Liver (tissue), 9 donors: ENCODE results near the gene DBP. TPM values are rescaled to one million over a fixed set of nuclear protein-coding genes. Genes with fewer than 3 reads are reported as not detected.

Source experiments
- DNase-seq: peaks from one replicate; pipeline ENCODE4 v3.0.0-alpha.2; 2017; ENCODE audit warnings: low spot score
- H3K27ac ChIP-seq, 2 donors: one replicate each; pipeline ENCODE4 v1.7.0; 2013; ENCODE audit warnings: inconsistent platforms in 2 of 2, low read length in 2 of 2, control low read depth in 1 of 2, low read depth in 1 of 2, mild to moderate bottlenecking in 1 of 2
- H3K27me3 ChIP-seq, 4 donors: one replicate each; pipeline versions ENCODE4 v1.6.1 to v1.7.0; 2013; ENCODE audit warnings: low read length in 3 of 4, inconsistent platforms in 1 of 4, mild to moderate bottlenecking in 1 of 4, moderate library complexity in 1 of 4; ENCODE audit not compliant: control insufficient read depth in 4 of 4, insufficient read depth in 4 of 4
- H3K36me3 ChIP-seq, 4 donors: one replicate each; pipeline versions ENCODE4 v1.6.1 to v1.7.0; 2013; ENCODE audit warnings: low read length in 3 of 4, mild to moderate bottlenecking in 3 of 4, low read depth in 1 of 4, moderate library complexity in 1 of 4; ENCODE audit not compliant: control insufficient read depth in 4 of 4, insufficient read depth in 3 of 4
- H3K4me1 ChIP-seq, 4 donors: one replicate each; pipeline versions ENCODE4 v1.6.1 to v1.7.0; 2013; ENCODE audit warnings: low read length in 3 of 4, mild to moderate bottlenecking in 3 of 4, moderate library complexity in 1 of 4; ENCODE audit not compliant: control insufficient read depth in 4 of 4, insufficient read depth in 4 of 4
- H3K4me3 ChIP-seq, 3 donors: one replicate each; pipeline versions ENCODE4 v1.6.1 to v1.7.0; 2013; ENCODE audit warnings: low read length in 3 of 3, control low read depth in 1 of 3, low read depth in 1 of 3, mild to moderate bottlenecking in 1 of 3
- H3K9ac ChIP-seq, 2 donors: one replicate each; pipeline ENCODE4 v1.7.0; 2013; ENCODE audit warnings: low read length in 2 of 2, mild to moderate bottlenecking in 2 of 2, moderate library complexity in 2 of 2, control low read depth in 1 of 2, low read depth in 1 of 2
- H3K9me3 ChIP-seq, 4 donors: one replicate each; pipeline versions ENCODE4 v1.6.1 to v1.7.0; 2013; ENCODE audit warnings: low read length in 3 of 4; ENCODE audit not compliant: control insufficient read depth in 4 of 4
- EGR1 ChIP-seq, 2 donors: IDR thresholded peaks; 2 replicates each; pipeline ENCODE4 v1.6.1; 2016 to 2018; ENCODE audit warnings: antibody characterized with exemption in 2 of 2, low read depth in 2 of 2
- FOXA1 ChIP-seq: IDR thresholded peaks from 2 replicates; pipeline ENCODE4 v1.6.1; 2016; ENCODE audit warnings: antibody characterized with exemption
- GABPA ChIP-seq, 2 donors: IDR thresholded peaks in 1 of 2; conservative IDR thresholded peaks in 1 of 2; 2 replicates each; pipeline ENCODE4 v1.6.1; 2016; ENCODE audit warnings: antibody characterized with exemption in 2 of 2, mild to moderate bottlenecking in 1 of 2, moderate library complexity in 1 of 2
- HNF4A ChIP-seq, 2 donors: conservative IDR thresholded peaks; 2 replicates each; pipeline ENCODE4 v1.6.1; 2016; ENCODE audit warnings: antibody characterized with exemption in 2 of 2, mild to moderate bottlenecking in 2 of 2
- JUND ChIP-seq, 2 donors: IDR thresholded peaks; 2 replicates each; pipeline ENCODE4 v1.6.1; 2016; ENCODE audit warnings: antibody characterized with exemption in 2 of 2
- NR2F2 ChIP-seq: IDR thresholded peaks from 2 replicates; pipeline ENCODE4 v1.6.1; 2016; ENCODE audit warnings: antibody characterized with exemption
- RAD21 ChIP-seq, 2 donors: IDR thresholded peaks; 2 replicates each; pipeline ENCODE4 v1.6.1; 2016; ENCODE audit warnings: antibody characterized with exemption in 2 of 2, mild to moderate bottlenecking in 2 of 2
- RXRA ChIP-seq, 2 donors: IDR thresholded peaks; 2 replicates each; pipeline ENCODE4 v1.6.1; 2017 to 2018; ENCODE audit warnings: antibody characterized with exemption in 2 of 2, mild to moderate bottlenecking in 1 of 2
- TAF1 ChIP-seq: conservative IDR thresholded peaks from 2 replicates; pipeline ENCODE4 v1.6.1; 2016; ENCODE audit warnings: antibody characterized with exemption, mild to moderate bottlenecking
- YY1 ChIP-seq: IDR thresholded peaks from 2 replicates; pipeline ENCODE4 v1.6.1; 2016; ENCODE audit warnings: antibody characterized with exemption, mild to moderate bottlenecking
- WGBS: extraction: QIAGEN DNeasy Blood & Tissue Kit; methylation state at CpG from one replicate; pipeline ENCODE4 v1.1.7; 2013; 5-methylcytosine and 5-hydroxymethylcytosine counted together
- polyA plus RNA-seq, 2 donors: library from polyadenylated mRNA; stranded (reverse) in 1 of 2; unstranded in 1 of 2; fragments of 200-250 nt in 1 of 2; fragments of >200 nt in 1 of 2; fragmentation: Nextera tagmentation in 1 of 2; extraction: Ambion mirVana in 1 of 2; gene quantifications; one replicate each; pipeline versions ENCODE4 v1.2.1 to v1.2.3, GENCODE V29; 2013 to 2015
- total RNA-seq, 2 donors: library from RNA; depleted of rRNA; stranded (reverse); fragments of >200 nt; gene quantifications; one replicate each; pipeline ENCODE4 v1.2.3, GENCODE V29; 2014
- TF ChIP-seq, protein P1 (sequence below): IDR thresholded peaks from 2 replicates; pipeline ENCODE4 v1.6.1; 2016; ENCODE audit warnings: antibody characterized with exemption
- TF ChIP-seq, protein P2 (sequence below): fragments of 150-350 bp; IDR thresholded peaks from 2 replicates; pipeline ENCODE4 v1.5.1; 2017; ENCODE audit warnings: improper control_type of control experiment, low read depth, low read length; ENCODE audit not compliant: missing input control
- TF ChIP-seq, protein P3 (sequence below): IDR thresholded peaks from 2 replicates; pipeline ENCODE4 v1.6.1; 2016; ENCODE audit warnings: antibody characterized with exemption
- TF ChIP-seq, protein P4 (sequence below): IDR thresholded peaks from 2 replicates; pipeline ENCODE4 v1.6.1; 2016; ENCODE audit warnings: antibody characterized with exemption, mild to moderate bottlenecking
- donor health status: healthy.
- donor health status: healthy.
- donor health status: healthy.
- donor health status: healthy.
- donor health status: healthy.

The DBP gene
- total and polyA plus RNA-seq, 4 donors = 1.2 to 4.5 (median 1.8) TPM

DNA sequence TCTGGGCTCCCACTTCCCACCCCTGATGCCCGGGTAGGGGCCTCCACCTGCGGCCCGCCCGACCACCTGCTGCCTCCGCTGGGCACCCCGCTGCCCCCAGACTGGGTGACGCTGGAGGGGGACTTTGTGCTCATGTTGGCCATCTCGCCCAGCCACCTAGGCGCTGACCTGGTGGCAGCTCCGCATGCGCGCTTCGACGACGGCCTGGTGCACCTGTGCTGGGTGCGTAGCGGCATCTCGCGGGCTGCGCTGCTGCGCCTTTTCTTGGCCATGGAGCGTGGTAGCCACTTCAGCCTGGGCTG lies 7.9 kb downstream of the DBP start:
- peaks cover 17 to 69% (median 43%) of the 10 kb centered on the region in 4 donors for H3K4me1 ChIP-seq
- DNase-seq = peak; percentile 33
- 94% methylated on average over 22 of the region's 22 CpGs for WGBS

More for the DNA sequence above, 7.9 kb downstream of the DBP start:
- no peaks in the 10 kb centered on the region for H3K27me3 ChIP-seq
- H3K36me3 ChIP-seq = peaks cover 0 to 7% (median 1%) of the 10 kb centered on the region in 4 donors
- TF ChIP-seq YY1 (no peak), TAF1 (no peak), RAD21 (IDR thresholded peaks at IDR 0.05) (no peak), NR2F2 (no peak), GABPA (IDR thresholded peaks at IDR 0.05 in 1 of 2, conservative IDR thresholded peaks at IDR 0.05 in 1 of 2) (no peak), JUND (IDR thresholded peaks at IDR 0.05) (no peak), FOXA1 (no peak), RXRA (IDR thresholded peaks at IDR 0.05) (no peak), EGR1 (IDR thresholded peaks at IDR 0.05; ENCODE audit: low read depth in 2 of 2) (no peak), HNF4A (conservative IDR thresholded peaks at IDR 0.05) (no peak)
- TF ChIP-seq, protein P1, sequence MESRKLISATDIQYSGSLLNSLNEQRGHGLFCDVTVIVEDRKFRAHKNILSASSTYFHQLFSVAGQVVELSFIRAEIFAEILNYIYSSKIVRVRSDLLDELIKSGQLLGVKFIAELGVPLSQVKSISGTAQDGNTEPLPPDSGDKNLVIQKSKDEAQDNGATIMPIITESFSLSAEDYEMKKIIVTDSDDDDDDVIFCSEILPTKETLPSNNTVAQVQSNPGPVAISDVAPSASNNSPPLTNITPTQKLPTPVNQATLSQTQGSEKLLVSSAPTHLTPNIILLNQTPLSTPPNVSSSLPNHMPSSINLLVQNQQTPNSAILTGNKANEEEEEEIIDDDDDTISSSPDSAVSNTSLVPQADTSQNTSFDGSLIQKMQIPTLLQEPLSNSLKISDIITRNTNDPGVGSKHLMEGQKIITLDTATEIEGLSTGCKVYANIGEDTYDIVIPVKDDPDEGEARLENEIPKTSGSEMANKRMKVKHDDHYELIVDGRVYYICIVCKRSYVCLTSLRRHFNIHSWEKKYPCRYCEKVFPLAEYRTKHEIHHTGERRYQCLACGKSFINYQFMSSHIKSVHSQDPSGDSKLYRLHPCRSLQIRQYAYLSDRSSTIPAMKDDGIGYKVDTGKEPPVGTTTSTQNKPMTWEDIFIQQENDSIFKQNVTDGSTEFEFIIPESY = no peak
- TF ChIP-seq, protein P2, sequence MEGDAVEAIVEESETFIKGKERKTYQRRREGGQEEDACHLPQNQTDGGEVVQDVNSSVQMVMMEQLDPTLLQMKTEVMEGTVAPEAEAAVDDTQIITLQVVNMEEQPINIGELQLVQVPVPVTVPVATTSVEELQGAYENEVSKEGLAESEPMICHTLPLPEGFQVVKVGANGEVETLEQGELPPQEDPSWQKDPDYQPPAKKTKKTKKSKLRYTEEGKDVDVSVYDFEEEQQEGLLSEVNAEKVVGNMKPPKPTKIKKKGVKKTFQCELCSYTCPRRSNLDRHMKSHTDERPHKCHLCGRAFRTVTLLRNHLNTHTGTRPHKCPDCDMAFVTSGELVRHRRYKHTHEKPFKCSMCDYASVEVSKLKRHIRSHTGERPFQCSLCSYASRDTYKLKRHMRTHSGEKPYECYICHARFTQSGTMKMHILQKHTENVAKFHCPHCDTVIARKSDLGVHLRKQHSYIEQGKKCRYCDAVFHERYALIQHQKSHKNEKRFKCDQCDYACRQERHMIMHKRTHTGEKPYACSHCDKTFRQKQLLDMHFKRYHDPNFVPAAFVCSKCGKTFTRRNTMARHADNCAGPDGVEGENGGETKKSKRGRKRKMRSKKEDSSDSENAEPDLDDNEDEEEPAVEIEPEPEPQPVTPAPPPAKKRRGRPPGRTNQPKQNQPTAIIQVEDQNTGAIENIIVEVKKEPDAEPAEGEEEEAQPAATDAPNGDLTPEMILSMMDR = no peak
- TF ChIP-seq, protein P3, sequence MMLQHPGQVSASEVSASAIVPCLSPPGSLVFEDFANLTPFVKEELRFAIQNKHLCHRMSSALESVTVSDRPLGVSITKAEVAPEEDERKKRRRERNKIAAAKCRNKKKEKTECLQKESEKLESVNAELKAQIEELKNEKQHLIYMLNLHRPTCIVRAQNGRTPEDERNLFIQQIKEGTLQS = no peak
- TF ChIP-seq, protein P4, sequence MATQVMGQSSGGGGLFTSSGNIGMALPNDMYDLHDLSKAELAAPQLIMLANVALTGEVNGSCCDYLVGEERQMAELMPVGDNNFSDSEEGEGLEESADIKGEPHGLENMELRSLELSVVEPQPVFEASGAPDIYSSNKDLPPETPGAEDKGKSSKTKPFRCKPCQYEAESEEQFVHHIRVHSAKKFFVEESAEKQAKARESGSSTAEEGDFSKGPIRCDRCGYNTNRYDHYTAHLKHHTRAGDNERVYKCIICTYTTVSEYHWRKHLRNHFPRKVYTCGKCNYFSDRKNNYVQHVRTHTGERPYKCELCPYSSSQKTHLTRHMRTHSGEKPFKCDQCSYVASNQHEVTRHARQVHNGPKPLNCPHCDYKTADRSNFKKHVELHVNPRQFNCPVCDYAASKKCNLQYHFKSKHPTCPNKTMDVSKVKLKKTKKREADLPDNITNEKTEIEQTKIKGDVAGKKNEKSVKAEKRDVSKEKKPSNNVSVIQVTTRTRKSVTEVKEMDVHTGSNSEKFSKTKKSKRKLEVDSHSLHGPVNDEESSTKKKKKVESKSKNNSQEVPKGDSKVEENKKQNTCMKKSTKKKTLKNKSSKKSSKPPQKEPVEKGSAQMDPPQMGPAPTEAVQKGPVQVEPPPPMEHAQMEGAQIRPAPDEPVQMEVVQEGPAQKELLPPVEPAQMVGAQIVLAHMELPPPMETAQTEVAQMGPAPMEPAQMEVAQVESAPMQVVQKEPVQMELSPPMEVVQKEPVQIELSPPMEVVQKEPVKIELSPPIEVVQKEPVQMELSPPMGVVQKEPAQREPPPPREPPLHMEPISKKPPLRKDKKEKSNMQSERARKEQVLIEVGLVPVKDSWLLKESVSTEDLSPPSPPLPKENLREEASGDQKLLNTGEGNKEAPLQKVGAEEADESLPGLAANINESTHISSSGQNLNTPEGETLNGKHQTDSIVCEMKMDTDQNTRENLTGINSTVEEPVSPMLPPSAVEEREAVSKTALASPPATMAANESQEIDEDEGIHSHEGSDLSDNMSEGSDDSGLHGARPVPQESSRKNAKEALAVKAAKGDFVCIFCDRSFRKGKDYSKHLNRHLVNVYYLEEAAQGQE = no peak
- no peak overlapping the region for H3K4me3 ChIP-seq
- H3K9me3 ChIP-seq = no peaks in the 10 kb centered on the region
- no peak overlapping the region for H3K9ac ChIP-seq
- no peak overlapping the region for H3K27ac ChIP-seq
